GM23338 (cell line): ENCODE results near the gene SENP6. TPM values are rescaled to one million over a fixed set of nuclear protein-coding genes. Genes with fewer than 3 reads are reported as not detected.

ENCODE experiments used
- ATAC-seq: fragments of 200-7000 bp; cut with Tn5 transposase; 3 replicates; pipeline ENCODE4 v1.9.1; 2020
- DNase-seq: peaks from one replicate; pipeline ENCODE4 v3.0.0-alpha.2; 2015; ENCODE audit warnings: low spot score
- H2AFZ ChIP-seq: fragments of 200-600 bp; sonication (generic); 2 replicates; pipeline ENCODE4 v1.8.0; 2016; ENCODE audit warnings: antibody characterized with exemption, mild to moderate bottlenecking, moderate library complexity
- H3F3A ChIP-seq: fragments of 200-600 bp; sonication (generic); replicated peaks from 2 replicates; pipeline ENCODE4 v1.8.0; 2017; ENCODE audit warnings: antibody characterized with exemption, mixed run types, low read depth
- H3K27ac ChIP-seq: fragments of 200-600 bp; sonication (generic); 2 replicates; pipeline ENCODE4 v1.6.1; 2016; ENCODE audit warnings: low read depth
- H3K27me3 ChIP-seq: fragments of 200-600 bp; sonication (generic); 2 replicates; pipeline ENCODE4 v1.8.0; 2016; ENCODE audit warnings: mild to moderate bottlenecking, mixed run types, moderate library complexity; ENCODE audit not compliant: insufficient read depth
- H3K36me3 ChIP-seq: fragments of 200-600 bp; sonication (generic); 2 replicates; pipeline ENCODE4 v1.8.0; 2016; ENCODE audit warnings: mild to moderate bottlenecking; ENCODE audit not compliant: insufficient read depth
- H3K4me1 ChIP-seq: fragments of 200-600 bp; sonication (generic); 2 replicates; pipeline ENCODE4 v1.8.0; 2016; ENCODE audit warnings: mild to moderate bottlenecking, moderate library complexity; ENCODE audit not compliant: insufficient read depth
- H3K4me2 ChIP-seq: fragments of 200-600 bp; sonication (generic); 2 replicates; pipeline ENCODE4 v1.7.1; 2017; ENCODE audit warnings: mixed run types
- H3K4me3 ChIP-seq: fragments of 200-600 bp; sonication (generic); 2 replicates; pipeline ENCODE4 v1.6.1; 2016; ENCODE audit warnings: mixed run types
- H3K79me2 ChIP-seq: fragments of 200-600 bp; sonication (generic); replicated peaks from 2 replicates; pipeline ENCODE4 v1.8.0; 2017; ENCODE audit warnings: mild to moderate bottlenecking; ENCODE audit not compliant: insufficient read depth
- H3K9me2 ChIP-seq: fragments of 200-600 bp; sonication (generic); 2 replicates; pipeline ENCODE4 v1.8.0; 2017; ENCODE audit not compliant: insufficient read depth
- H4K20me1 ChIP-seq: fragments of 200-600 bp; sonication (generic); replicated peaks from 2 replicates; pipeline ENCODE4 v1.8.0; 2017; ENCODE audit warnings: mild to moderate bottlenecking; ENCODE audit not compliant: insufficient read depth
- H3K27ac Mint-ChIP-seq: 2 replicates; pipeline ENCODE4 v1.8.0; 2020; ENCODE audit warnings: inconsistent platforms, mild to moderate bottlenecking, moderate library complexity, mixed read lengths
- H3K27me3 Mint-ChIP-seq: 3 replicates; pipeline ENCODE4 v1.8.0; 2022; ENCODE audit warnings: low read depth, mild to moderate bottlenecking, moderate library complexity, mixed read lengths, inconsistent platforms; ENCODE audit not compliant: insufficient read depth, poor library complexity
- H3K36me3 Mint-ChIP-seq: 3 replicates; pipeline ENCODE4 v1.8.0; 2021; ENCODE audit warnings: low read depth, mild to moderate bottlenecking, inconsistent platforms, moderate library complexity, mixed read lengths
- H3K4me1 Mint-ChIP-seq: 3 replicates; pipeline ENCODE4 v1.8.0; 2020; ENCODE audit warnings: mild to moderate bottlenecking, inconsistent platforms, mixed read lengths
- H3K4me3 Mint-ChIP-seq: 3 replicates; pipeline ENCODE4 v1.8.0; 2021; ENCODE audit warnings: moderate library complexity, mild to moderate bottlenecking, inconsistent platforms, mixed read lengths
- H3K9me3 Mint-ChIP-seq: 3 replicates; pipeline ENCODE4 v1.8.0; 2020; ENCODE audit warnings: moderate library complexity, mild to moderate bottlenecking, inconsistent platforms, mixed read lengths
- CREB1 ChIP-seq: fragments of 250-450 bp; sonication (Bioruptor Pico); IDR thresholded peaks from 2 replicates; pipeline ENCODE4 v1.5.0; 2020; ENCODE audit warnings: low read depth, mild to moderate bottlenecking, moderate library complexity
- CTCF ChIP-seq, 2 experiments: fragments of 200-600 bp in 1 of 2; sonication (generic) in 1 of 2; conservative IDR thresholded peaks; 2 replicates each; pipeline versions ENCODE4 v1.5.1 to v1.6.1; 2016 to 2017; ENCODE audit warnings: antibody characterized with exemption in 2 of 2, low read depth in 2 of 2, mild to moderate bottlenecking in 2 of 2, moderate library complexity in 1 of 2
- JUNB ChIP-seq: IDR thresholded peaks from one replicate; pipeline ENCODE4 v1.6.1; 2016; ENCODE audit warnings: antibody characterized with exemption; ENCODE audit not compliant: unreplicated experiment
- NANOG ChIP-seq: IDR thresholded peaks from 2 replicates; pipeline ENCODE4 v1.6.1; 2016; ENCODE audit warnings: antibody characterized with exemption, borderline replicate concordance
- POLR2AphosphoS5 ChIP-seq: IDR thresholded peaks from 2 replicates; pipeline ENCODE4 v1.6.1; 2016; ENCODE audit warnings: antibody characterized with exemption, low read depth
- REST ChIP-seq: IDR thresholded peaks from one replicate; pipeline ENCODE4 v1.6.1; 2018; ENCODE audit warnings: antibody characterized with exemption; ENCODE audit not compliant: unreplicated experiment
- ZNF114 ChIP-seq: fragments of 250-450 bp; sonication (Bioruptor Pico); IDR thresholded peaks from 2 replicates; pipeline ENCODE4 v1.5.0; 2020; ENCODE audit warnings: mild to moderate bottlenecking, moderate library complexity
- ZNF462 ChIP-seq: fragments of 250-450 bp; sonication (Bioruptor Pico); IDR thresholded peaks from 2 replicates; pipeline ENCODE4 v1.5.0; 2020; ENCODE audit warnings: mild to moderate bottlenecking, moderate library complexity
- polyA plus RNA-seq: library from polyadenylated mRNA; unstranded; fragments of >200 nt; fragmentation: Nextera tagmentation; extraction: Ambion mirVana; gene quantifications from 2 replicates; pipeline ENCODE4 v1.2.1, GENCODE V29; 2016
- total RNA-seq: library from RNA; depleted of rRNA; stranded (reverse); fragments of >200 nt; shearing (Covaris generic); gene quantifications from 2 replicates; pipeline ENCODE4 v1.2.3, GENCODE V29; 2014

SENP6 gene
- total and polyA plus RNA-seq, 2 experiments from 2014 or later = 66.6 to 114 TPM

- TF ChIP-seq ZNF462 (no peak), JUNB (no peak), ZNF114 (no peak), CREB1 (CRISPR knock-in tag) (no peak), POLR2AphosphoS5 (no peak), CTCF (conservative IDR thresholded peaks at IDR 0.05; ENCODE audit: low read depth in 2 of 2) (no peak), REST (no peak), NANOG (no peak)
- Mint-ChIP-seq H3K4me3 (no peak overlapping the region), H3K36me3 (peaks cover 11% of the 10 kb centered on the region; the same call in 2 of the 3 replicates), H3K4me1 (peaks cover 53% of the 10 kb centered on the region), H3K27me3 (peaks cover 8% of the 10 kb centered on the region), H3K27ac (no peak overlapping the region), H3K9me3 (no peaks in the 10 kb centered on the region)
- H2AFZ ChIP-seq = no peak overlapping the region
- no peak overlapping the region for H3K4me3 ChIP-seq
- H3K79me2 ChIP-seq = peaks cover 92% of the 10 kb centered on the region
- DNase-seq (no peak), ATAC-seq (no peak)
- no peaks in the 10 kb centered on the region for H3K27me3 ChIP-seq
- H4K20me1 ChIP-seq = peaks cover 24% of the 10 kb centered on the region
- H3K27ac ChIP-seq = no peak overlapping the region
- peaks cover 41% of the 10 kb centered on the region for H3K4me1 ChIP-seq
- no peaks in the 10 kb centered on the region for H3K36me3 ChIP-seq
- no peak overlapping the region for H3K4me2 ChIP-seq
- H3F3A ChIP-seq = no peaks in the 10 kb centered on the region
- H3K9me2 ChIP-seq = no peaks in the 10 kb centered on the region
Observed at GRCh38 chr6:75605635-75606034, 4.0 kb downstream of the SENP6 start.
